Fibroblast of lung (primary cell): ENCODE measurements around the gene CSNK2A1. TPM values are rescaled to one million over a fixed set of nuclear protein-coding genes. Genes with fewer than 3 reads are reported as not detected.
A peak's percentile ranks its signal among the peaks of the same experiment; 100 is the strongest.

ENCODE experiments used
- DNase-seq, 2 donors: peaks; one replicate each; pipeline versions ENCODE4 v3.0.0 to v3.0.0-alpha.2; 2010; ENCODE audit warnings: low read depth in 2 of 2
- H2AFZ ChIP-seq: 2 replicates; pipeline ENCODE4 v1.5.1; 2012; ENCODE audit warnings: low read length, control low read depth, inconsistent platforms
- H3K27ac ChIP-seq: 2 replicates; pipeline ENCODE4 v1.5.1; 2011; ENCODE audit warnings: low read length, control low read depth; ENCODE audit not compliant: insufficient read depth
- H3K27me3 ChIP-seq: 2 replicates; pipeline ENCODE4 v1.5.1; 2011; ENCODE audit warnings: mild to moderate bottlenecking, low read length; ENCODE audit not compliant: control insufficient read depth, insufficient read depth
- H3K36me3 ChIP-seq: 2 replicates; pipeline ENCODE4 v1.5.1; 2011; ENCODE audit warnings: low read length; ENCODE audit not compliant: control insufficient read depth, insufficient read depth
- H3K4me1 ChIP-seq: 2 replicates; pipeline ENCODE4 v1.5.1; 2011; ENCODE audit warnings: low read length; ENCODE audit not compliant: control insufficient read depth, insufficient read depth; ENCODE audit errors: extremely low read depth
- H3K4me2 ChIP-seq: 2 replicates; pipeline ENCODE4 v1.5.1; 2011; ENCODE audit warnings: low read length, control low read depth; ENCODE audit not compliant: insufficient read depth; ENCODE audit errors: extremely low read depth
- H3K4me3 ChIP-seq, 4 experiments: fragments of 200-600 bp in 1 of 4; sonication (generic) in 1 of 4; replicated peaks in 1 of 4; 2 replicates each; pipeline ENCODE4 v1.5.1; 2011 to 2016; ENCODE audit warnings: low read length in 4 of 4, low read depth in 3 of 4, mild to moderate bottlenecking in 3 of 4, control low read depth in 2 of 4, inconsistent platforms in 1 of 4, mixed read lengths in 1 of 4; ENCODE audit not compliant: insufficient read depth in 1 of 4; ENCODE audit errors: control extremely low read depth in 1 of 4
- H3K79me2 ChIP-seq: 2 replicates; pipeline ENCODE4 v1.5.1; 2012; ENCODE audit warnings: mild to moderate bottlenecking, low read length, inconsistent platforms; ENCODE audit not compliant: control insufficient read depth, insufficient read depth
- H3K9ac ChIP-seq: 2 replicates; pipeline ENCODE4 v1.5.1; 2011; ENCODE audit warnings: mild to moderate bottlenecking, low read length, control low read depth; ENCODE audit not compliant: insufficient read depth
- H3K9me3 ChIP-seq: 2 replicates; pipeline ENCODE4 v1.5.1; 2012; ENCODE audit warnings: low read depth, low read length; ENCODE audit not compliant: control insufficient read depth, insufficient read depth
- H4K20me1 ChIP-seq: 2 replicates; pipeline ENCODE4 v1.5.1; 2011; ENCODE audit warnings: low read length; ENCODE audit not compliant: control insufficient read depth, insufficient read depth; ENCODE audit errors: extremely low read depth
- EZH2 ChIP-seq: IDR thresholded peaks from 2 replicates; pipeline ENCODE4 v1.5.1; 2012; ENCODE audit warnings: low read length, control low read depth, mild to moderate bottlenecking; ENCODE audit errors: missing control alignments
- polyA minus RNA-seq: library from RNA; depleted of rRNA, polyadenylated mRNA; stranded (reverse); fragments of >200 nt; gene quantifications from 2 replicates; pipeline ENCODE4 v1.2.3, GENCODE V29; 2011; ENCODE audit warnings: low replicate concordance
- polyA plus RNA-seq, 2 donors: library from polyadenylated mRNA; depleted of rRNA in 1 of 2; stranded (reverse) in 1 of 2; unstranded in 1 of 2; fragments of >200 nt; gene quantifications; 2 replicates each; pipeline ENCODE4 v1.2.1, GENCODE V29; 2011 to 2012; ENCODE audit warnings: missing spikeins in 1 of 2
- total RNA-seq: library from RNA; depleted of rRNA; stranded (reverse); fragments of >200 nt; gene quantifications from 2 replicates; pipeline ENCODE4 v1.2.1, GENCODE V29; 2014
- TF ChIP-seq, protein P1 (sequence below), 2 donors: IDR thresholded peaks in 1 of 2; conservative IDR thresholded peaks in 1 of 2; 1 replicate in 1 of 2; 2 replicates in 1 of 2; pipeline ENCODE4 v1.5.1; 2011 to 2012; ENCODE audit warnings: low read length in 2 of 2, control low read depth in 1 of 2, inconsistent platforms in 1 of 2, low read depth in 1 of 2, mild to moderate bottlenecking in 1 of 2

Gene CSNK2A1
- total RNA-seq (89.4 and 124 TPM in 2 replicates), polyA plus RNA-seq (120 and 141 TPM in 2 replicates), polyA minus RNA-seq (104 and 105 TPM in 2 replicates)
- polyA plus RNA-seq (2012), result 73.2 and 84.1 TPM in 2 replicates

DNA sequence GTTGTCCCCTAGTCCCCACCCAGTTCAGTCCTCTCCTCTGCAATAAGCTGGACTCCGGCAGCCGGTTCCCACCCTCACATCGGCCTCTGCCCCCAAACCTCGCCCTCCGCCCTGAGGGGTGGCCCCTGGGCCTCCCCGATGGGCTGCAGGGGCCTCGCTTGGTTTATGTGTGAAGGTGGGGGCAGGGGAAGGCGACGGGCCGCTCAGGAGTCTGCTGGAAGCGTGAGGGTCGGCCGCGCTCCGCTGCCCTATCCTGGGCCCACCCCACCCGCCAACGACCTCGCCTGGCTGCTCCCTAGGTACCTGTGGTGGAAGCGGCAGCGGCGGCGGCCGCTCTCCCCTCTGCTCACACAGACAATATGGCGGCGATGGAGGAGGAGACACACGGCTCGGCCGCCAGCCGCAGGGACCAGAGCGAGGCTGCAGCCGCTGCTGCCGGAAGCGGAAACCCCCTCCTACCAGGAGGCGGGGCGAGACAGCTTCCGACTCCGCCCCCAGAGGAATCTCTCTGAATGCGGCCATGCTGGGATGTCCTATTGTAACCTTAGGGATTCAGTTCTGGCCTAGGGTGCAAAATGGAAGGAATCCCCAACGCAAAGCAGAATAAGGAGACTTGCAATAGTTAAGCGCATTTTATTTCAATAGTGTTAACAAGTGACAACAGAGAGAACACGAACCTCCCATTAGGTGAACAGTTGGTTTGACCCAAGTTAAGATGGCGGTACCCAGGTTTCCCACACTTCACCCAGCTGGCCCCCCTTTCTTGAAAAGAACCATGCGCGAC is at the start of gene CSNK2A1:
Gene CSNK2A1 (minus strand): TSS at position 422 of the 784 bp plus-strand sequence. CDS start 35,239 bp downstream, outside the sequence.
- Histone ChIP-seq H3K27ac (peak within 1 kb of the TSS; percentile 90), H3K4me1 (peaks cover 2% of the 10 kb centered on the region), H3K9me3 (no peaks in the 10 kb centered on the region), H3K9ac (peak within 1 kb of the TSS; percentile 92), H4K20me1 (peaks cover 4% of the 10 kb centered on the region), H3K79me2 (peaks cover 50% of the 10 kb centered on the region), H3K27me3 (peaks cover 3% of the 10 kb centered on the region), H3K4me2 (peak within 1 kb of the TSS; percentile 69), H2AFZ (peak within 1 kb of the TSS; percentile 89), H3K4me3 (peak within 1 kb of the TSS; percentile 88 to 98 (median 94)), H3K36me3 (peaks cover 3% of the 10 kb centered on the region)
- peak; percentile 92 to 97 for DNase-seq
- no peak for TF ChIP-seq EZH2
- TF ChIP-seq, protein P1, sequence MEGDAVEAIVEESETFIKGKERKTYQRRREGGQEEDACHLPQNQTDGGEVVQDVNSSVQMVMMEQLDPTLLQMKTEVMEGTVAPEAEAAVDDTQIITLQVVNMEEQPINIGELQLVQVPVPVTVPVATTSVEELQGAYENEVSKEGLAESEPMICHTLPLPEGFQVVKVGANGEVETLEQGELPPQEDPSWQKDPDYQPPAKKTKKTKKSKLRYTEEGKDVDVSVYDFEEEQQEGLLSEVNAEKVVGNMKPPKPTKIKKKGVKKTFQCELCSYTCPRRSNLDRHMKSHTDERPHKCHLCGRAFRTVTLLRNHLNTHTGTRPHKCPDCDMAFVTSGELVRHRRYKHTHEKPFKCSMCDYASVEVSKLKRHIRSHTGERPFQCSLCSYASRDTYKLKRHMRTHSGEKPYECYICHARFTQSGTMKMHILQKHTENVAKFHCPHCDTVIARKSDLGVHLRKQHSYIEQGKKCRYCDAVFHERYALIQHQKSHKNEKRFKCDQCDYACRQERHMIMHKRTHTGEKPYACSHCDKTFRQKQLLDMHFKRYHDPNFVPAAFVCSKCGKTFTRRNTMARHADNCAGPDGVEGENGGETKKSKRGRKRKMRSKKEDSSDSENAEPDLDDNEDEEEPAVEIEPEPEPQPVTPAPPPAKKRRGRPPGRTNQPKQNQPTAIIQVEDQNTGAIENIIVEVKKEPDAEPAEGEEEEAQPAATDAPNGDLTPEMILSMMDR (conservative IDR thresholded peaks at IDR 0.05 in 1 of 2, IDR thresholded peaks at IDR 0.05 in 1 of 2; ENCODE audit: low read depth in 1 of 2, low read length in 2 of 2), result no peak

DNA sequence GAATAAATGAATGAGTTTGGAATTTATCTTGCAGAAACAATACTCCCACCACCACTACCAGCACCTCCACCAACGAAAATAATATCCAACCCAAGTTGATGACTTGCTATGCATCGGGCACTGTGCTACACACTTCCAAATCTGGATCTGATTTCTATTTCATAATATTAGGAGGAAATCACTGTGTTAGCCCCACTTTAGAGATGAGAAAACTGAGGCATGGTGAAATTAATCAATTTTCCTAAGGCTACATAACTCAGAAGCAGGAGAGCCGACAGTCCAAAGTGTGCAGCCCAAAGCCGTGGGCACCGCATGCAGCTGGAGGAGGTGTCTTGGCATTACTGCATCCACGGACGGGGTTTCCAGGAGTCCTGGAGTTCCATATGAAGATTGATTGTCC is 48.9 kb upstream of the CSNK2A1 start:
- H4K20me1 ChIP-seq, result no peaks in the 10 kb centered on the region
- H2AFZ ChIP-seq, result no peak overlapping the region
- peaks cover 3% of the 10 kb centered on the region for H3K27me3 ChIP-seq
- H3K9me3 ChIP-seq, result no peaks in the 10 kb centered on the region
- H3K79me2 ChIP-seq, result no peaks in the 10 kb centered on the region
- H3K9ac ChIP-seq, result no peak overlapping the region
- H3K4me1 ChIP-seq, result no peaks in the 10 kb centered on the region
- no peak for DNase-seq
- H3K4me3 ChIP-seq, result no peak overlapping the region
- H3K4me2 ChIP-seq, result no peak overlapping the region
- no peak for TF ChIP-seq EZH2
- TF ChIP-seq, protein P1 (conservative IDR thresholded peaks at IDR 0.05 in 1 of 2, IDR thresholded peaks at IDR 0.05 in 1 of 2; ENCODE audit: low read depth in 1 of 2, low read length in 2 of 2), result no peak
- H3K27ac ChIP-seq, result no peak overlapping the region
- H3K36me3 ChIP-seq, result no peaks in the 10 kb centered on the region

- H3K27ac ChIP-seq, result no peak overlapping the region
- no peaks in the 10 kb centered on the region for H4K20me1 ChIP-seq
- H3K4me1 ChIP-seq, result no peaks in the 10 kb centered on the region
- peaks cover 3% of the 10 kb centered on the region for H3K27me3 ChIP-seq
- no peak for DNase-seq
- no peak for TF ChIP-seq EZH2
- TF ChIP-seq, protein P1 (conservative IDR thresholded peaks at IDR 0.05 in 1 of 2, IDR thresholded peaks at IDR 0.05 in 1 of 2; ENCODE audit: low read depth in 1 of 2, low read length in 2 of 2), result no peak
- H3K9ac ChIP-seq, result no peak overlapping the region
- no peaks in the 10 kb centered on the region for H3K79me2 ChIP-seq
- no peaks in the 10 kb centered on the region for H3K36me3 ChIP-seq
- H3K9me3 ChIP-seq, result no peaks in the 10 kb centered on the region
- H2AFZ ChIP-seq, result no peak overlapping the region
- no peak overlapping the region for H3K4me2 ChIP-seq
- no peak overlapping the region for H3K4me3 ChIP-seq
Observed at GRCh38 chr20:591941-592340, 48.4 kb upstream of the CSNK2A1 start.
